ENCODE measurements around the gene OR2V1. TPM values are rescaled to one million over a fixed set of nuclear protein-coding genes. Genes with fewer than 3 reads are reported as not detected.
"Not testable (repeated sequence)": the region's sequence is repeated elsewhere in the genome, so short reads cannot be mapped to it uniquely, and the experiment has no call there.

Gene OR2V1
- total and polyA plus RNA-seq, 7 donors, result not detected

- 0% methylated on average over 12 of the region's 54 CpGs; no CpG with 5 or more reads in 2 of the 3 donors for WGBS, 3 donors
- H3K9me3 ChIP-seq; DNase-seq; intact Hi-C loops (cut with DNase I); H3K4me3 ChIP-seq; H3K4me1 ChIP-seq; H3K27ac ChIP-seq; ATAC-seq; H3K36me3 ChIP-seq (ENCODE audit: insufficient read depth in 1 of 2, low read depth in 1 of 2): not testable (repeated sequence)
- H3K27me3 ChIP-seq (ENCODE audit: insufficient read depth in 3 of 3, low read length in 2 of 3), result peaks cover 0 to 37% (median 11%) of the 10 kb centered on the region in 3 donors
Measured at GRCh38 chr5:181101030-181101641, 29.8 kb downstream of the OR2V1 start.

- H3K4me3 ChIP-seq, result peak overlapping the region; percentile 4
- DNase-seq (no peak), ATAC-seq (no peak)
- H3K27ac ChIP-seq, result no peak overlapping the region
- H3K27me3 ChIP-seq (ENCODE audit: insufficient read depth in 3 of 3, low read length in 2 of 3), result peaks cover 0 to 32% (median 11%) of the 10 kb centered on the region in 3 donors
- TF ChIP-seq CTCF (IDR thresholded peaks at IDR 0.05), result no peak
- WGBS, 3 donors, result 2% methylated on average over 45 to 62 of the region's 62 CpGs
- H3K9me3 ChIP-seq, result no peaks in the 10 kb centered on the region
- intact Hi-C loops (cut with DNase I), result no loop called here
- H3K4me1 ChIP-seq, result no peaks in the 10 kb centered on the region
- H3K36me3 ChIP-seq (ENCODE audit: insufficient read depth in 1 of 2, low read depth in 1 of 2), result no peaks in the 10 kb centered on the region
Measured at GRCh38 chr5:181100121-181100875, 30.7 kb downstream of the OR2V1 start.

GRCh38 chr5:181099602-181100086, 31.3 kb downstream of the OR2V1 start:
- TF ChIP-seq CTCF (IDR thresholded peaks at IDR 0.05), result no peak
- intact Hi-C loops (cut with DNase I), result no loop called here
- ATAC-seq (no peak), DNase-seq (no peak)
- WGBS, 3 donors, result 41 to 46% (median 45%) methylated on average over 11 of the region's 11 CpGs
- H3K4me3 ChIP-seq, result no peak overlapping the region
- no peaks in the 10 kb centered on the region for H3K9me3 ChIP-seq
- no peaks in the 10 kb centered on the region for H3K4me1 ChIP-seq
- H3K27me3 ChIP-seq (ENCODE audit: insufficient read depth in 3 of 3, low read length in 2 of 3), result peaks cover 0 to 28% (median 11%) of the 10 kb centered on the region in 3 donors
- no peaks in the 10 kb centered on the region for H3K36me3 ChIP-seq (ENCODE audit: insufficient read depth in 1 of 2, low read depth in 1 of 2)
- H3K27ac ChIP-seq, result no peak overlapping the region

- H3K4me3 ChIP-seq, result no peak overlapping the region
- H3K9me3 ChIP-seq, result no peaks in the 10 kb centered on the region
- DNase-seq, result no peak
- 8 to 9% (median 8%) methylated on average over 18 to 22 of the region's 22 CpGs for WGBS, 3 donors
- ATAC-seq, result no peak
- intact Hi-C loops (cut with DNase I), result no loop called here
- no peak for TF ChIP-seq CTCF (IDR thresholded peaks at IDR 0.05)
- peaks cover 0 to 22% (median 11%) of the 10 kb centered on the region in 3 donors for H3K27me3 ChIP-seq (ENCODE audit: insufficient read depth in 3 of 3, low read length in 2 of 3)
- H3K4me1 ChIP-seq, result no peaks in the 10 kb centered on the region
- no peak overlapping the region for H3K27ac ChIP-seq
- no peaks in the 10 kb centered on the region for H3K36me3 ChIP-seq (ENCODE audit: insufficient read depth in 1 of 2, low read depth in 1 of 2)
Measured at GRCh38 chr5:181098762-181099601, 32.0 kb downstream of the OR2V1 start.

GRCh38 chr5:181097759-181098491, 33.0 kb downstream of the OR2V1 start:
- H3K4me1 ChIP-seq; H3K9me3 ChIP-seq; H3K4me3 ChIP-seq; H3K27ac ChIP-seq; H3K36me3 ChIP-seq (ENCODE audit: insufficient read depth in 1 of 2, low read depth in 1 of 2); DNase-seq; intact Hi-C loops (cut with DNase I): not testable (repeated sequence)
- peaks cover 0 to 30% (median 11%) of the 10 kb centered on the region in 3 donors for H3K27me3 ChIP-seq (ENCODE audit: insufficient read depth in 3 of 3, low read length in 2 of 3)
- peak in 1 of 4 donors; percentile 40 for ATAC-seq
- no CpG with 5 or more reads among the region's 56 CpGs for WGBS, 3 donors

GRCh38 chr5:181097383-181097753, 33.6 kb downstream of the OR2V1 start:
- H3K4me1 ChIP-seq; intact Hi-C loops (cut with DNase I); ATAC-seq; H3K4me3 ChIP-seq; H3K27ac ChIP-seq; DNase-seq; H3K9me3 ChIP-seq; H3K36me3 ChIP-seq (ENCODE audit: insufficient read depth in 1 of 2, low read depth in 1 of 2): not testable (repeated sequence)
- WGBS, 3 donors, result no CpG with 5 or more reads among the region's 26 CpGs
- peaks cover 0 to 30% (median 11%) of the 10 kb centered on the region in 3 donors for H3K27me3 ChIP-seq (ENCODE audit: insufficient read depth in 3 of 3, low read length in 2 of 3)

- H3K4me3 ChIP-seq; ATAC-seq; H3K27ac ChIP-seq; intact Hi-C loops (cut with DNase I); H3K36me3 ChIP-seq (ENCODE audit: insufficient read depth in 1 of 2, low read depth in 1 of 2); H3K4me1 ChIP-seq; DNase-seq; H3K9me3 ChIP-seq: not testable (repeated sequence)
- WGBS, 3 donors, result no CpG with 5 or more reads among the region's 26 CpGs
- H3K27me3 ChIP-seq (ENCODE audit: insufficient read depth in 3 of 3, low read length in 2 of 3), result peaks cover 0 to 30% (median 11%) of the 10 kb centered on the region in 3 donors
Measured at GRCh38 chr5:181096721-181097382, 34.1 kb downstream of the OR2V1 start.

Measured in psoas muscle (tissue), 8 donors.